HG03354 (cell line): ENCODE measurements around the gene LRRC51.

Experiments used
- ATAC-seq: cut with Tn5 transposase; IDR thresholded peaks from one replicate; pipeline ENCODE4 v1.9.1; 2021; ENCODE audit warnings: mild to moderate bottlenecking; ENCODE audit not compliant: unreplicated experiment, poor library complexity, severe bottlenecking

Gene LRRC51, protein sequence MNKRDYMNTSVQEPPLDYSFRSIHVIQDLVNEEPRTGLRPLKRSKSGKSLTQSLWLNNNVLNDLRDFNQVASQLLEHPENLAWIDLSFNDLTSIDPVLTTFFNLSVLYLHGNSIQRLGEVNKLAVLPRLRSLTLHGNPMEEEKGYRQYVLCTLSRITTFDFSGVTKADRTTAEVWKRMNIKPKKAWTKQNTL

DNA sequence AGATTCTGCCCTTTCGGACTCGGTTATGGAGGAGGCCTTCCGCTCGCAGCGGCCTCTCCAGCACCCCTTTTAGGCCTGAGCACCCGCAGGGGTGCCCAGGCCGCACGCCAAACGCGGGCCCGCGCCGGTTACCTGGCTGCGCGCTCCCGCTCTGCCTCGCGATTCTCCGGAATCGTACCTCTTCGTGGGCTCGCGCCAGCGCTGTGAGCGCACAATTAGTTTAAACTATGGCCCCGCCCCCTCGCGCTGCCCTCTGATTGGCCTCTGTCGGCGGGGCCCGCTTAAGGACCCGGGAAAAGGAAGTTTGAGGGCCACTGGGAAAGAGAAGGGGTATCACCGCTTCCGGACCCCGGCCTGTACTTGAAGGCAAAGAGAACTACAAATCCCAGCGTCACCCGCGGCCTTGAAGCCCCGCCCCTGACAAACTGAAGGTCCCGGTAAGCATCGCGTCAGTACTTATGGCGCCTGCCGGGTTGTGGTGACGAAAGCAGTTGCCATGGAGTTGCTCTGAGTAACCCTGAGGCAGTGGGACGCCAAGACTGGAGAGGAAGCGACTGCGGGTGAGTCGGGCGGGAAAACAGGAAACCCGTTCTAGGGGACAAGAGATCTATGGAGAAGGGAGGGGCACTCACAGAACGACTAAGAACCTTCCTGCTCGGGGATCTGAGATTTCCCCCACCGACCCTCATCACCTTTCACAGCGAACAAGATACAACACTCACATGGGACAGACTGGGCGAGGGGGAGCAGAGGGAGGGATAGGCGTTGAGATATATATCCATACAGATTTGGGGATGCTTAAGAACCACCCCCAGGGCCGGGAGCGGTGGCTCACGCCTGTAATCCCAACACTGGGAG, at the start of gene LRRC51, which contains the start of gene NUMA1:
Gene LRRC51, plus strand, starts transcription at position 525 of the 858 bp plus-strand sequence. CDS start 8,234 bp downstream, outside the sequence.
Gene NUMA1, minus strand, starts transcription at position 217 of the 858 bp plus-strand sequence. CDS start 44,599 bp downstream, outside the sequence.
- peak; percentile 94 for ATAC-seq

DNA sequence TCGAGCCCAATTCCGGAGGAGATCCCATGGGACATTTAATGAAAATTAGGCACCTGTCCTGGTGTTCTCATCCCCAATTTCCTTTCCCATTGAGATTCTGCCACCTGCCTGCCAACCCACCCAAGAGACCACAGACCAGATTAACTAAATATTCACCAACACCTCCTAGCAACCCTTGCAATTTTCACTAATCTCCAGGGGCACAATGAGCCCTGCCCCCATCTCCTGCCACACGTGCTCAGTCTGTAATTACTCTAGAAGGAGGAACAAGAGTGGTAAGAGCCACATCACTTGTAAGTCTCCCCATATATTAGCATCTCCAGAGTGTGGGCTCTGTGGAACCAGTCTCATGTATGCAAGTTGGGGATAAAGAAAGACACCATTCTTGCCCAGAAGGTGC, 44.0 kb upstream of the LRRC51 start:
- ATAC-seq = no peak

DNA sequence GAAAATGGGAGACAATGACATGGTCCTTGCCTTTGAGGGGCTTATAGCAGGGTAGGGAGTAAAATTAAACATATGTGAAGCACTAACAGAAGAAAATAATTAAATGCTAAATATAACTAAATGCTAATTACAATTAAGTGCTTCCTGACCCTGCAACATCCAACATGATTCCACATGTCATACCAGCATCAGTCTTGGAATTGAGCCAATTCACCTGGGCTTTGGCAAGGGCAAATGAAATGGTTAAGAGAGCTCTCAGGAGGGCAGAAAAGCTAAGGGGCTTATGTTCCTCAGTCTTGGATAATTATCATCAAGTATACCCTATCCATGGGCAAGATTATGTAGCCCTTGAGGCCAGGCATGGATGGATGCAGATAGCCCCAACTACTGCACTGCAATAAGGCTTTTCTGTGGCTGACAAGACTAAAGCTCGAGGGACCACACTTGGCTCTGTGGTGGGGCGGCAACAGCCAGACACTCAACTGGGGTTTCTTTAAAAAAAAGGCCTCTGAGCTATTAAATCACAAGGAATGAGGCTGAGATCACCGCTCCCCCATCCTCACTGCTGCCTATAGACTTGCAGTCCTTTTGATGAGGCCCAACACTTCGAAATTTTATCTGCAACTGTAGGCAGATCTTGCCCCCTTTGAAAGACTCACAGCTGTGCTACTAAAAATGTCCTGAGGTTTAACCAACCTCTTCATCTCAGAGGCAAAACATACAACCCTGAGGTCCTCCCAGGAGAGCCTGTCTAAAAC, 42.9 kb upstream of the LRRC51 start:
- no peak for ATAC-seq

DNA sequence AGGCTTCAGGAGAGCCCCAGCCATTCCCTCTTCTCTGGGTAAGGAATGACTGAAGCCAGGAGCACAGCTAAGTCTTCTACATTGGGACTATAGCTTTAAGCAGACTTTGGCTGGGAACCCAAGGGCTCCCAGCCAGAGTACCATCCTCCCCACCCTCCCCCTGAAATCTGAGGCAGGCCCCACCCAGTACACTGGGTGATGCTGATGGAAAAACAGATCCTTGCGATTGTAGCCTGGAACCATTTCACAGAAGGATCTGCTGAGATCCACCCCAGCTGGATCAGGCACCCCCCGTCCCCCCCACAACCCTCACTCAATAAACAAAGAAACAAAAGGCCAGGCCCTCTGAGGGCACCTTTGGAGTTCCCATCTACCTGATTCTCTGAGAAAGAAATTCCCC, 42.2 kb upstream of the LRRC51 start:
- ATAC-seq = no peak

DNA sequence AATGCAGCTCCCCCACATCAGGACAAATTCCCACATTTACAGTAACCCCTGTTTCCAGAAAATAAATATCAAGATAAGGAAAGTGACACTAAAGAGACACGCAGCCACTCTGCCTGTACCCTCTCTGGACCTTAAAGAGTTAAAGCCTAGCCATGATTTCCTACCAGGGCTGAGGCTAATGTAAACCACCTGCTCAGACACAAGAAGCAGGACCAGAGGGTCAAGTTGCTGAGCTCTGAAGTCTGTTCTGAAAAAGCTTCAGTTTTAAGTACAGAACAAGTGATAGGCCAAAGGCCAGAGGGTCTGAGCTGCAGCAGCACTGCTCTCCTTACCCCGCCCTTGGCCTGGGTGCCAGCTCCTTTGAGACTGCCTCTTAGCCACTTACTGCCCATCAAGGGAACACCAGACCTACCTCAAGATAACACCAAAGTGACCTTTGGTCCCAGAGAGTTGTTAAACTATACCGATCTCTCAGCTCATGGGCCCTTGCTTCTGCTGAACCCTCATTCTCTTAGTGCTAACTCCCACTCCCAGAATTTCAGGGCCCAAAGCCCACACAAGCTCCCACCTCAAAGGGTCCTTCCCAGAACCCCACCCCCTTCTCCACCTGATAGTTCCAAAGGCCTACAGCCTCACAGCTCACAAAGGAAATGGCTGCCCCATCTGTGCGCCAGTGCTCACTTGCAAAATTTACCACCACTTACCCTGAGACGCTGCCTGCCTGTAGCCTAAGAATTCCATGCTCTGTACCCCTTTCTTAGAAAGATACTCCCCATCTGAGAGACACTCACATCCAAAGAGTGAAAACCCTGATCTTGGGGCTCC, 41.4 kb upstream of the LRRC51 start:
- ATAC-seq = no peak

DNA sequence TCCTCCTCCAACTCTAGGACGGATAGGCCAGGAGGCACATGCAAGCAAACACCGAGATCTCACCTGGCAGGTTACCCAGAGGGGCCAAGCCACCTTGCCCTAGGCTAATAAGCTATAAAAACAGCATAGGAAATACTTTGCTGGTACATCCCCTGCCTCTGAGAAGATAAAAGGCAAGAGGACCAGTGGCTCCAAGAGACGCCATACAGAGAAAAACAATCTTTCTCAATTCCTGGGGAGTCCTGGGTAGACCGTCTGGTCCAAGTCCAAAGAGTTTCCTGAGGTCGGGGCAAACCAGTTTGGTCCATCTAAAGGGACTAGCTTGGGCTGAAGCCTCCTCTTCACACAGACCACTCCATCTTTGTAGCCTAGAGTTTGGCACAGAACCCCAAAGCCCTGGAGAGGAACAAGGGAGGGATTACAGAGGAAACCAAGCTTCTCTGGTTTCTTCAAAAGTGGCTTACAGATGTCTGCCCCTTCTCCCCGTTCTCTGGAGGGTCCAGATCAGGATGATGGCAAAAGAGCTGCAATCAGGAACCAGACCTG, 40.7 kb upstream of the LRRC51 start:
- ATAC-seq = no peak

DNA sequence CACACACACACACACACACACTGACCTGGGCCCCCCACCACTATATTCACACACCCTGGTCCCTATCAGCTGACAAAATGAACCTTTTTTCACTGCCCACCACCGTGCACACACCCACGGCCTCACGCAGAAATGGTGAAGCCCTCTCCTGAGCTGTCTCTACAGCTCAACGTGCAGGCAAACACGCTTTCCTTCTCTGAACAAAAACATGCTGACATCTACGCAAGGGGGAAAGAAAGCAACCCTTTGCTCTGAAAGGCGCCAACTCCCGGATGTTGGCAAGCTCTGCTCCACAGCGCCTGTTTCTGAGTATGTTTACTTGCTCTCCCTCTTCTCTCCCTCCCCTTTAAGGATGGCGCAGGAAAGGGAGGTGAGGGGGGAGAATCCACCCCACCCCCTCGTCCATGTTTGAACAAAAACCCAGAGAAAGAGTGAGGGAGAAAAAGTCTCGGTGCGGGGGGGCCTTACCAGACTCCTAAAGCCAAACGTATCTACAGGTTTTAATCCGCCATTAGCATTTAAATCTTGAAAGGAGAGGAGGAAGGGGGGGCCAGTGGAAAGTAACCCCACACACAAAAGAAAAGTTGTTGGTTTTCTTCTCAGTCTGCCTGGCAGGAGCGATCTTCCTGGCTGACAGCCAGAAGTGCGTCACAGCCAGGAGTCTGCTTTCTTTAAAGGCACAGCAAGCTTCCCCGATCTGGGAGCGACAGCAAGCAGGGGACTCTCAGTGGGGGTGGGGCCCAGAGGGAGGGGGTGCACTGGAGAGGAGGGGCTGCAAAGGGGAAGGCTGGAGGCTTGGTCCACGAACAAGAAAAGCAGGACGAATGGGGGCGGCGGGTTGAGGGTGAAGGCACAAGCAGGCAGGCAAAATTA, 39.9 kb upstream of the LRRC51 start:
- peak; percentile 24 for ATAC-seq

DNA sequence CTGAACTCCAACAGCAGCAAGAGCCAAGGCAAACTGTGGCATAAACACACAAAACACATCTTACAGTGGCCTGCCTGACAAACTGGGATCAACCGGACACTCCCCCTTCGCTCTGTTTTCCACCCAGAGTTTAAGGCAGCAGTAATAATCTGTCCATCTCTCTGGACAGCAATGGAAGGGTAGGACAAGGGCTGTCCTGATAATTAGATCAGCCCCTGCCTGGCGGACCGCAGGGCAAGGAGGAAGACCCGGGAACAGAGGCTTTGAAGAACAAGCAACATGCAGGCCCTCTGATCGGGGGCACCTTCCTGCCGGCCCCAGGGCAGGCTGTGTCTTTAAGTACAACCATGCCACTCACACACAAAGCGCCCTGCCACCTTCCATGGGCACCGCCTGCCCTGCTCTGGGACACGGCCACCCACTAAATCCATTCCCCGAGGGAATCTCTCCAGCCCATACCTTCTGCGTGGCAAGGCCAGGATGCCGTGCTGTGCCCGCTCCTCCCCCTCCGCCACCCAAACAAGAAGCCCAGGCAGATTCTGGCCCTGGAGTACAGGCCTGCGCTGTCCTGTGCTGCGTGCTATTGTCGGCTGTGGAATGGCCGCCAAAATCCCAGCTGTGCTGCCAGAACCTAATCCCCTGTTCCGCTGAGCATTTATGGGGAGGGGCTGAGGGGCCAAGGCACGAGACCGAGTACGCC, 39.1 kb upstream of the LRRC51 start:
- peak; percentile 49 for ATAC-seq

DNA sequence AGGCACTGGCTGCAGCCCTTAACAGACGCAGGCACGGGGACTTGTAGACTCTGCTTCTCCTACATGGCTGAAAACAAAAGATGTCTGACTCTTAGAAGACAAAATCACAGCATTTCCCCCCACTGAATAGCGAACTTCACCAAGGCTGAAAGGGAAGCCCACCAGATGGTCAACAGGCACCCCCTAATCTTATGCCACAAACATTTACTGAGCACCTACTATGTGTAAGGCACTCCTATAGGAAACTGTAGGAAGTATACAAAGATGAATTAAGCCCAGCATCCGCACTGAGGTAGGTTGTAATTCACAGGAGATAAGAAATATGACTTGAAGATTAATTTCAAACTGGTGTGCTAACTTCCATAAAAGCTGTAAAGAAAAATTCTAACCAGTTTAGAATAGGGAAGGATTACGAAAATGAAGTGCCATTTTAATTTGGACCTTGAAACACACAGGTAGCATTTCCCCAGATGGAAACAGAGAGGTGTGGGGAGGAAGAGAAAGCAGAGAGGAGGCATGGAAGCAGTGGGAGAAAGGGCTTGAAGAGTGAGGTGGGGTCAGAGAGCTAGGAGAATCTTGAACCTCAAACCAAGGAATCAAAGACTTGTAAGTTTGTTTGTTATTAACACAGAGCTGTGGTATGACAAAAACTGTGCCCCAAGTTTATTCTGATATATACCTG, 38.4 kb upstream of the LRRC51 start:
- ATAC-seq = no peak

DNA sequence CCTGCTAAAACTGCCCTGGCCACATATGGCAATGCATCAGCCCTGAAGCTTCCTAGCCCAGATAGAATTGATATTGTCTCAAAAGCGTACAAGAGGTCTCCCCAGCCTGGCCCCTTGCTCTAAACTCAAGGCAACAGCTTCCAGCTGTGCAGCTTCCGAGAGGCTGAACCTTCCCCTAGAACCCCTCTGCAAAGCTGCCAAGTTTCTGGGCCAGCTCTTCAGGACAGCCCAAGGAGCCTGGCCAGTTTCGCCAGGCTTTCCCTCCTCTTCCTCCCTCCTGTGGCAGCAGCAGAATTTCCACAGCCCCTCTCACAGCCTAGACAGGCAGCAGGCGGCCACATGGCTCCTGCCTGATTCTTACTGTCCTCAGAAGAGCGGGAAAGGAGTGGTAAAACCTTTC, 34.8 kb upstream of the LRRC51 start:
- ATAC-seq = no peak

DNA sequence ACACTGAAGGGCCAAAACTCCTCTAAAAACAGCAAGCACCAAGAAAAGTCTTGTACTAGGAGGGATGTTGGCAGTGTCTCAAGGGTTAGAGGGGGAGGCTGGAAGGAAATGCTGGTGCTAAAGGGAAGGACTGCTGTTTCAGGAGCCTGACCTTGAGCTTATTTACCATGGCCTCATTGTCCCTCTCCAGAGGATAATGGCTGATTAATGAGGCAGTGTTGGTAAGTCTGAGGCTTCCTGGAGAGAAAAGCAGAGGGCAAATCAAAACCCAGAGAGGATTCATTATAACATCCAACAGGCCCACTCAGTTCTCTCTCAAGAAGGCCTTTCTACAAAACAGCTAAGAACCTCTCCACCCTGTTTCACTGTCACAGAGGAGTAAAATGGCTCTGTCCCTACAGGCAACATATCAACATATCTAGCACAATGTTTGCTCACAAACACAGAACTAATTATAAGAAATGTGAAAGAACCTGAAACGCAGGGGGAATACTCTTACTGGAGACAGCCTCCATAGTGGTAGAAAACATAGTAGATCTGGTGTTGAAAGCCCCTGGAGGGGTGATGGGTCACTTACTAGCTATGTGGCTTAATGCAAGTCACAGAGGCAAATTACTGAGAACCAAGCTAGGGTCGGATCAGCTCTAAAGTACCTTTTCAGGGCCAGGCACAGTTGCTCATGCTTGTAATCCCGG, 31.7 kb upstream of the LRRC51 start:
- no peak for ATAC-seq

DNA sequence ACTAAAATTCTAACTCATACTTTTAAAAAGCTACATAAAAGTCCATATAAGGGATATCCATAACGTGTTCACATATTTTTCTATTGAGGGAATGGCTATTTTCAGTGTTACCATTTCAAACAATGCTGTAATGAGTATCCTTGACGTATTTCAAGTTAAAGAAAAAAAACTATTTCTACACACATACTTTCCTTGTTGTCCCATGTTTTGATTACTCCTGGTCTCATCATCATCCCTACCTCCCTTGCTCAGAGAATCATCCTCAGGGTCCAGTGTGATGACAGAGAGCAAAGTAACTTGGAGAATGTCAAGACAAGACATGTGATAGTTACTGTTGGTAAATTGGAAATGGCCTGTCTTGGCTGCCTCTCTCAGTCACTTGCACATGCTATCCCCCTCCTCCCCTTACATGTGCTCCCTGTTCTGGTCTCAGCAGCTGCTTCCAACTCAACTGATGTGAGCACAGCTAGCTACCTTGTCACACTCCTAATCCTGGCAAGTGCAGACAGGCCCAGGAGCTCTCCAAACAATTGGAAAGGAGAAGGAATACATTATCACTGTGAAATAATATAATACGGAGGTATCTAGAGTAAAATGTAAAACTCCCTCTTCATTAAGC, 22.1 kb upstream of the LRRC51 start:
- no peak for ATAC-seq

DNA sequence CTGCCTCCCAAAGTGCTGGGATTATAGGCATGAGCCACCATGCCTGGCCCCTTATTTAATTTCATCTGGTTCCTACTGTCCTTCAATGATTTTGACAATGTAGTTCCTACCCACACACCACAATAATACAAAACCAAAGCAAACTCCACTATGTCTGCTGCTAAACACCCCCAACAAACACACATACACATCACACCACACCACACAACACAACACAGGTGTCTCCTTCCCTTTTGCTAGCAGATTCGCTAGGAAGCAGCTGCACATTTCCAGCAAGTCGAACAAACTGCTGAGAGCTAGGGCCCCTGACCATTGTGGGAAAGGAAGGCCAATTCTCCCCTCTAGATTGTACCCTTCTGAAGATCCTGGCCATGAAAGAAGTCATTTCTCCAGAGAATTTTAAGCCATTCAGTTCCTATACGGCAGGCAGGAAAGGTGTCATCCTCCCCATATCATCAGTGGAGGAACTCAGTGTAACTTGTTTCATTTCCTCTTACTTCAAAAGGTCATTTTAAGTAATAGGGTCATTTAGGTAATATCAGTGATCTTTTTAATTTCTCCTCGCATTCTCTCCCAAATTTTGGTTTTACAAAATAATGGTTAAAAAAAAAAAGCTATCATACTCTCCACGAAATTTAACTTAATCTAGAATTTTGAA, 18.8 kb upstream of the LRRC51 start:
- no peak for ATAC-seq

DNA sequence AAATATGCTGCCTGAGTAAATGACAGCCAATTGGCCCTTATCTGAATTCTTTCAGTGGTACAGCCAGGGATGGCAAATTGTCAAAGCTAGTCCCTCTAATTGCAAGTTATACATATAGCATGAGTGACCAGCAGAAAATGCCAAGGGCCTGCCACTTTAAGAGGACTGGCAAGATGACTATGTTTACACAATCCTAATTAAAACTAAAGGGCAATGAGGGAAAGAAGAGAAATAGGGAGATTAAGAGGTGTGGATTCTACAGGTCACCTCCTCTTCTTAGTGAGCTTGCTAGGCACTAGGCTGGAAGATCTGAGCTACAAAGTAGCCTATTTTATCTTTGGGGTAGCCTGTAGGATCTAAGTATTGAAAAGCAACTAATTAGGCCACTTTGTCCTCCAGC, 13.8 kb upstream of the LRRC51 start:
- ATAC-seq = no peak

DNA sequence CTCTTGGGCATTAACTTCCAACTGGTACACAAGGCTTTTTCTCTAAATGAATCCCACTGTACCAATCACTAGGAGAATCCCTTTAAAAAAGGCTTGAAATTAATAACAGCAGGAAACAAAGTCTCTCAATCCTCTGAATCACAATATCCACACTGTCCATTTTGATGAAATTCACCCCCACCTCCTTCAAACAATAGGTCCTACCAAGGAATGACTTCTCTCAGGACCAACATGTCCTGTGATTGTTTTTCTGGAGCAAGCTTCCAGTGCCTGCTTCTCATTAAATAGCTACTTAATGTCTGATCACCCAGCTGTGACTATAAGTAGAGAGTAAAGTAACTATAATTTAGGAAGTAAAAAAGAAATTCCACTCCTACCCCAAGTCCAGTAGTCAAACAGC, 13.4 kb upstream of the LRRC51 start:
- no peak for ATAC-seq

DNA sequence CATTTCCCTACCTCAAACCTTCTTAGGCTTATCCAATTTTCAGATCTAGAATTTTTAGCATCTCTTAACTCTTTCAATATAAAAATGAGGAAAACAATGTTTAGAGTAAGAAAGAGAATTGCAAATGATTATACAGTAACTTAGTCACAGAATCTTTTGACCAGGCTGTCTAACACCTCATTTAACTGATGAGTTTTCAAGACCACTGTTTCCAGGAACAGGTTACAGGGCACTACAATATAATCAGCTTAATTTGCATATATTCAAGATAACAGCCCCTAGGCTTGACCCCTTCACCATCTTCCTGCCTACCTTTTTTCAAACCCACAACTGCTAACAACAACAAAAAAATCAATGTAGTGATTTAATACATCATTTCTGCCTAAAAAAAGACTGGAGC, 13.0 kb upstream of the LRRC51 start:
- no peak for ATAC-seq
